Neutrophil (primary cell): ENCODE measurements around the gene SMCO1.

ENCODE experiments used
- H3K27ac ChIP-seq: fragments of 200-600 bp; sonication (generic); 2 replicates; pipeline ENCODE4 v1.5.1; 2016; ENCODE audit warnings: mild to moderate bottlenecking, moderate library complexity
- H3K27me3 ChIP-seq: fragments of 200-600 bp; sonication (generic); 2 replicates; pipeline ENCODE4 v1.6.0; 2016; ENCODE audit warnings: mild to moderate bottlenecking
- H3K36me3 ChIP-seq: fragments of 200-600 bp; sonication (generic); 2 replicates; pipeline ENCODE4 v1.5.1; 2017
- H3K4me1 ChIP-seq, 2 experiments: fragments of 200-600 bp in 1 of 2; sonication (generic) in 1 of 2; 1 replicate in 1 of 2; 2 replicates in 1 of 2; pipeline versions ENCODE4 v1.5.1 to v1.6.1; 2013 to 2016; ENCODE audit warnings: low read depth in 1 of 2, low read length in 1 of 2, mild to moderate bottlenecking in 1 of 2, moderate library complexity in 1 of 2; ENCODE audit not compliant: control insufficient read depth in 1 of 2, insufficient read depth in 1 of 2
- H3K4me3 ChIP-seq, 2 experiments: fragments of 200-600 bp in 1 of 2; sonication (generic) in 1 of 2; 1 replicate in 1 of 2; 2 replicates in 1 of 2; pipeline ENCODE4 v1.5.1; 2013 to 2016; ENCODE audit warnings: low read depth in 1 of 2, low read length in 1 of 2, mild to moderate bottlenecking in 1 of 2, moderate library complexity in 1 of 2
- H3K9me3 ChIP-seq: fragments of 200-600 bp; sonication (generic); 2 replicates; pipeline ENCODE4 v1.5.1; 2016
- TF ChIP-seq, protein P1 (sequence below): fragments of 200-600 bp; sonication (generic); IDR thresholded peaks from 2 replicates; pipeline ENCODE4 v1.5.1; 2016; ENCODE audit warnings: antibody characterized with exemption

Gene SMCO1

GRCh38 chr3:196498297-196498696 lies 16.8 kb downstream of the SMCO1 start:
- Histone ChIP-seq H3K27ac (no peak overlapping the region), H3K4me3 (no peak overlapping the region), H3K4me1 (peaks cover 27 to 34% of the 10 kb centered on the region in 2 experiments), H3K27me3 (no peaks in the 10 kb centered on the region), H3K9me3 (no peaks in the 10 kb centered on the region), H3K36me3 (peaks cover 13% of the 10 kb centered on the region)
- TF ChIP-seq, protein P1, sequence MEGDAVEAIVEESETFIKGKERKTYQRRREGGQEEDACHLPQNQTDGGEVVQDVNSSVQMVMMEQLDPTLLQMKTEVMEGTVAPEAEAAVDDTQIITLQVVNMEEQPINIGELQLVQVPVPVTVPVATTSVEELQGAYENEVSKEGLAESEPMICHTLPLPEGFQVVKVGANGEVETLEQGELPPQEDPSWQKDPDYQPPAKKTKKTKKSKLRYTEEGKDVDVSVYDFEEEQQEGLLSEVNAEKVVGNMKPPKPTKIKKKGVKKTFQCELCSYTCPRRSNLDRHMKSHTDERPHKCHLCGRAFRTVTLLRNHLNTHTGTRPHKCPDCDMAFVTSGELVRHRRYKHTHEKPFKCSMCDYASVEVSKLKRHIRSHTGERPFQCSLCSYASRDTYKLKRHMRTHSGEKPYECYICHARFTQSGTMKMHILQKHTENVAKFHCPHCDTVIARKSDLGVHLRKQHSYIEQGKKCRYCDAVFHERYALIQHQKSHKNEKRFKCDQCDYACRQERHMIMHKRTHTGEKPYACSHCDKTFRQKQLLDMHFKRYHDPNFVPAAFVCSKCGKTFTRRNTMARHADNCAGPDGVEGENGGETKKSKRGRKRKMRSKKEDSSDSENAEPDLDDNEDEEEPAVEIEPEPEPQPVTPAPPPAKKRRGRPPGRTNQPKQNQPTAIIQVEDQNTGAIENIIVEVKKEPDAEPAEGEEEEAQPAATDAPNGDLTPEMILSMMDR: no peak

DNA sequence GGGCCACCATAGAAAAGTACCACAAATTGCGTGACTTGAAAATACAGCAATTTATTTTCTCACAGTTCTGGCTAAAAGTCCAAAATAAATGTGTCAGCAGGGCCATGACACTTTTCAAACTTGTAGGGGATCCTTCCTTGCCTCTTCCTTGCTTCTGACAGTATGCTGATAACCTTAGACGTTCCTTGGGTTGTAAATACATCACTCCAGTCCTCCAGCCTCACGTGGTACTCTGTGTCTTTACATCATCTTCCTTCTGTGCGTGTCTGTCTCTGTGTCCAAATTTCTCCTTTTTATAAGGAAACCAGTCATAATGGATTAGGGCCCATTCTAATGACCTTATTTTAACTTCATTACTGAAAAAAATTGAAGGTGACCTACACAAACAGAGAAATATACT lies 19.0 kb downstream of the SMCO1 start:
- H3K9me3 ChIP-seq: no peaks in the 10 kb centered on the region
- peaks cover 13% of the 10 kb centered on the region for H3K36me3 ChIP-seq
- TF ChIP-seq, protein P1: no peak
- H3K4me3 ChIP-seq: no peak overlapping the region
- no peaks in the 10 kb centered on the region for H3K27me3 ChIP-seq
- H3K4me1 ChIP-seq: peaks cover 13 to 18% of the 10 kb centered on the region in 2 experiments
- H3K27ac ChIP-seq: no peak overlapping the region

DNA sequence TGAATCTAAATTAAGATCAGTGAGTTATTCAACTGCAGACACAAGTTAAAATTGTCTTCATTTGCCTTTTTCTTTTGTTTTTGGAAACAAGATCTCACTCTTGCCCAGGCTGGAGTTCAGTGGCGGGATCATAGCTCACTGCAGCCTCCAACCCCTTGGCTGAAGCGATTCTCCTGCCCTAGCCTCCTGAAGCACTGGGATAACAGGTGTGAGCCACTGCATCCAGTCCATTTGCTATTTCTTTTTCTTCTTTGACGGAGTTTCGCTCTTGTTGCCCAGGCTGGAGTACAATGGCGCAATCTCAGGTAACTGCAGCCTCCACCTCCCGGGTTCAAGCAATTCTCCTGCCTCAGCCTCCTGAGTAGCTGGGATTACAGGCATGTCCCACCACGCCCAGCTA lies 21.9 kb downstream of the SMCO1 start:
- Histone ChIP-seq H3K27me3 (no peaks in the 10 kb centered on the region), H3K4me1 (no peaks in the 10 kb centered on the region), H3K9me3 (no peaks in the 10 kb centered on the region), H3K4me3 (no peak overlapping the region), H3K27ac (no peak overlapping the region), H3K36me3 (peaks cover 16% of the 10 kb centered on the region)
- TF ChIP-seq, protein P1: no peak

DNA sequence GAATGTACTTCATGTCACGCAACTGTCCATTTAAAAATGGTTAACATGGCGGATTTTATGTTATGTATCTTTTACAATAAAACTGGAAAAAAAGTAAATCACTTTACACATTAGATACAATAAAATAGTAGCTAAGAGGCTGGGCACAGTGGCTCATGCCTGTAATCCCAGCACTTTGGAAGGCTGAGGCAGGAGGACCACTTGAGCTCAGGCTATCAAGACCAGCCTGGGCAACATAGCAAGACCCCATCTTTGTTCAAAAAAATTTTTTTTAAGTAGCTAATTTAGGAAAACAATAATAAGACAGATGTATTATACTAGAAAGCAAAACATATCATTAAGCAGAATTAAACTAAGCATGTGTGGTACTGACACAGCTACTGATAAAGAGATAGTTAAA lies 23.1 kb downstream of the SMCO1 start:
- TF ChIP-seq, protein P1: no peak
- no peaks in the 10 kb centered on the region for H3K27me3 ChIP-seq
- no peak overlapping the region for H3K27ac ChIP-seq
- H3K36me3 ChIP-seq: peaks cover 25% of the 10 kb centered on the region
- no peaks in the 10 kb centered on the region for H3K4me1 ChIP-seq
- no peak overlapping the region for H3K4me3 ChIP-seq
- no peaks in the 10 kb centered on the region for H3K9me3 ChIP-seq

- Histone ChIP-seq H3K27me3 (no peaks in the 10 kb centered on the region), H3K4me1 (no peaks in the 10 kb centered on the region), H3K9me3 (no peaks in the 10 kb centered on the region), H3K27ac (no peak overlapping the region), H3K4me3 (no peak overlapping the region), H3K36me3 (peaks cover 40% of the 10 kb centered on the region)
- TF ChIP-seq, protein P1: no peak
Measured at GRCh38 chr3:196489747-196490146, 25.4 kb downstream of the SMCO1 start.

- no peaks in the 10 kb centered on the region for H3K27me3 ChIP-seq
- no peak overlapping the region for H3K4me3 ChIP-seq
- TF ChIP-seq, protein P1: no peak
- no peaks in the 10 kb centered on the region for H3K4me1 ChIP-seq
- peaks cover 66% of the 10 kb centered on the region for H3K36me3 ChIP-seq
- H3K9me3 ChIP-seq: no peaks in the 10 kb centered on the region
- no peak overlapping the region for H3K27ac ChIP-seq
Measured at GRCh38 chr3:196486263-196486662, 28.9 kb downstream of the SMCO1 start.
